A549 (cell line): Measurements from ENCODE around the gene FCAMR. TPM values are rescaled to one million over a fixed set of nuclear protein-coding genes. Genes with fewer than 3 reads are reported as not detected.

Experiments used
- ATAC-seq, 2 experiments: fragments of 200-7000 bp in 1 of 2; fragments of >200 bp in 1 of 2; cut with Nextera tagmentation in 1 of 2; cut with Tn5 transposase in 1 of 2; 3 replicates each; pipeline versions ENCODE4 v1.8.0 to v1.9.1; 2018 to 2020; ENCODE audit warnings: mild to moderate bottlenecking in 1 of 2, moderate library complexity in 1 of 2
- CTCF ChIA-PET: fragments of 300-600 bp; sonication (Branson Sonifier 250); formaldehyde crosslinking; extraction: SDS; loops from one replicate; lab custom pipeline; 2021; ENCODE audit warnings: antibody characterized with exemption, inconsistent platforms; lab: Yijun Ruan, JAX
- POLR2A ChIA-PET: fragments of 350-600 bp; formaldehyde crosslinking; extraction: SDS; loops from one replicate; lab custom pipeline; 2021; ENCODE audit warnings: antibody characterized with exemption, inconsistent platforms; lab: Yijun Ruan, JAX
- DNase-seq, 2 experiments: peaks; one replicate each; pipeline versions ENCODE4 v3.0.0 to v3.0.0-alpha.2; 2011 to 2016; ENCODE audit warnings: low read depth in 1 of 2, low spot score in 1 of 2
- FAIRE-seq: peaks from 2 replicates; lab custom pipeline; 2011; peaks lifted over from hg19 to GRCh38; lab: Jason Lieb, UNC
- H3K27ac ChIP-seq, 2 experiments: fragments of >200 bp; sonication (Bioruptor Twin); formaldehyde crosslinking; 3 replicates each; pipeline ENCODE4 v1.5.1; 2016 to 2017
- H3K4me1 ChIP-seq: fragments of >200 bp; sonication (Bioruptor Twin); formaldehyde crosslinking; 3 replicates; pipeline ENCODE4 v1.6.1; 2016
- H3K4me2 ChIP-seq: fragments of >200 bp; sonication (Bioruptor Twin); formaldehyde crosslinking; 3 replicates; pipeline ENCODE4 v1.6.1; 2016
- H3K4me3 ChIP-seq: fragments of >200 bp; sonication (Bioruptor Twin); formaldehyde crosslinking; 3 replicates; pipeline ENCODE4 v1.5.1; 2016
- H3K9me3 ChIP-seq: fragments of >200 bp; sonication (Bioruptor Twin); formaldehyde crosslinking; 3 replicates; pipeline ENCODE4 v1.6.1; 2016
- CBX2 ChIP-seq: fragments of 200-600 bp; sonication (generic); IDR thresholded peaks from 2 replicates; pipeline ENCODE4 v1.6.1; 2016; ENCODE audit warnings: low read depth, mild to moderate bottlenecking, borderline replicate concordance
- CHD4 ChIP-seq: fragments of 200-600 bp; sonication (generic); IDR thresholded peaks from 2 replicates; pipeline ENCODE4 v1.6.1; 2016; ENCODE audit warnings: antibody characterized with exemption, mild to moderate bottlenecking, borderline replicate concordance
- CTCF ChIP-seq: fragments of >200 bp; sonication (Bioruptor Twin); formaldehyde crosslinking; IDR thresholded peaks from 3 replicates; pipeline ENCODE4 v1.5.1; 2016
- FOSB ChIP-seq: fragments of 250-450 bp; sonication (Bioruptor Pico); IDR thresholded peaks from 2 replicates; pipeline ENCODE4 v1.5.0; 2020; ENCODE audit warnings: mild to moderate bottlenecking, moderate library complexity
- HOXB13 ChIP-seq: fragments of 250-450 bp; sonication (Bioruptor Pico); IDR thresholded peaks from 2 replicates; pipeline ENCODE4 v1.5.0; 2020; ENCODE audit warnings: low read depth, mild to moderate bottlenecking, moderate library complexity
- MAFK ChIP-seq: fragments of 450-650 bp; IDR thresholded peaks from 2 replicates; pipeline ENCODE4 v1.6.1; 2014; ENCODE audit not compliant: partially characterized antibody
- MAZ ChIP-seq: fragments of 150-350 bp; IDR thresholded peaks from 2 replicates; pipeline ENCODE4 v1.6.1; 2014; ENCODE audit warnings: antibody characterized with exemption, low read depth, low read length, borderline replicate concordance
- NPAS2 ChIP-seq: fragments of 250-450 bp; sonication (Bioruptor Pico); IDR thresholded peaks from 2 replicates; pipeline ENCODE4 v1.8.0; 2022; ENCODE audit warnings: mild to moderate bottlenecking, moderate library complexity, borderline replicate concordance
- NR3C1 ChIP-seq: fragments of >200 bp; sonication (Bioruptor Twin); formaldehyde crosslinking; IDR thresholded peaks from 3 replicates; pipeline ENCODE4 v1.6.1; 2017
- POLR2A ChIP-seq: IDR thresholded peaks from 2 replicates; pipeline ENCODE4 v1.6.1; 2012; ENCODE audit warnings: mild to moderate bottlenecking, low read length
- POLR2AphosphoS2 ChIP-seq: conservative IDR thresholded peaks from 2 replicates; pipeline ENCODE4 v1.6.1; 2012; ENCODE audit warnings: low read length, improper control_type of control experiment, inconsistent platforms
- RCOR1 ChIP-seq: fragments of 150-350 bp; IDR thresholded peaks from 2 replicates; pipeline ENCODE4 v1.6.1; 2014; ENCODE audit warnings: antibody characterized with exemption, low read length, low read depth
- RNF2 ChIP-seq: fragments of 200-600 bp; sonication (generic); IDR thresholded peaks from 2 replicates; pipeline ENCODE4 v1.6.1; 2016; ENCODE audit warnings: low read depth, mild to moderate bottlenecking, antibody characterized with exemption, moderate library complexity, borderline replicate concordance
- ZC3H11A ChIP-seq: fragments of 450-650 bp; IDR thresholded peaks from 2 replicates; pipeline ENCODE4 v1.6.1; 2014; ENCODE audit warnings: antibody characterized with exemption, mild to moderate bottlenecking
- WGBS: methylation state at CpG from one replicate; pipeline ENCODE4 v1.1.6; 2017; ENCODE audit errors: missing lambda C conversion rate; 5-methylcytosine and 5-hydroxymethylcytosine counted together
- polyA plus RNA-seq, 4 experiments: library from polyadenylated mRNA; depleted of rRNA in 3 of 4; stranded (reverse); fragments of >200 nt; fragmentation: RNase III in 1 of 4; extraction: RNeasy Plus Mini Kit Qiagen cat#74134 plus additional on column Dnase treatment in 1 of 4; gene quantifications; 2 replicates in 3 of 4; 3 replicates in 1 of 4; pipeline ENCODE4 v1.2.3, GENCODE V29; 2011 to 2017
- TF ChIP-seq, protein P1 (sequence below): fragments of 250-450 bp; sonication (Bioruptor Pico); IDR thresholded peaks from 2 replicates; pipeline ENCODE4 v1.5.0; 2021; ENCODE audit warnings: mild to moderate bottlenecking, moderate library complexity, borderline replicate concordance

FCAMR gene
- polyA plus RNA-seq, 2 of the 4 experiments (the other 2 are of a cell fraction), result not detected

DNA sequence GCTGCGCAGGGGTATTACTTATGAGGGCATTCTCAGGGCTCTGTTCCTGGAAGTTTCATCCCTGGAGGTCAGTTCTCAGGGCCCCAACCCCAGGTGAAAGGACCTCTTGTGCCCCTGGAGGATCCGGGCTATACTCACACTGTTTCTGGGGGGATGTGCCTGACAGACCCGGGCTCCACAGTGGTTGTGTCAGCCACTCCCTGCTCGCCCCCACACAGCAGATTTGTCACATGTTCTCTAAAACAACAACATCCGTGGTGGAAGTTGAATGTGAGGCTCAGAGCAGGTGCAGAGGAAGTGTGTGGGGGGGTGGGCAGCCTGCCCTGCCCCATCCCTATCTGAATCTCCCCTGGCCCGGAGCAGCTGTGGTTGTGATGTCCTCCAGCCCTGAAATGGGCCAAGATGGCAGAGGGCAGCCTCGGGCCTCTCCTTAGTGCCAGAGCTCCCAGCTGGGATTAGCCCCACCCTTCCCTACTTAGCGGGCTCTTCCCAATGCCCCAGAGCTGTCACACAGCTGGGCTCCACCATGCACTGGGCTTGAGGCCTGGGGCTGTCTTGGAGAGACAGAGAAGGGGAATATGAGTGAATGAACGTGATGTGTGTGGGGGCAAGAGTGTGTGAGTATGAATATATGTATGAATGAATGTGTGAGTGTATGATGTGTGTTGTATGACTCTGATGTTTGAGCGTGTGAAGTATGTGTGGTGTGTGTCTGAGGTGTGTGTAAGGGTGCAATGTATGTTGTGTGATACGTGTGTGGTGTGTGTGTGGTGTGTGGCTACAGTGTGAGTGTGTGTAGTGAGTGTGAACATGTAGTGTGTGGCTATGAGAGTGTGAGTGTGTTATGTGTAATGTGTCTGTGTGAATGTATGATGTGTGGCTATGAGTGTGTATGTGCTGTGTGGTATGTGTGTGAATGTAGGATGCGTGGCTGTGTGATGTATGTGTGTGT, 47.0 kb downstream of the FCAMR start:
- no peak for ATAC-seq
- H3K4me2 ChIP-seq, result no peak overlapping the region
- CTCF ChIA-PET, result interaction anchor here (1.4 to 3.0 kb wide), 2 partner anchors 11 to 23 kb away, joined by 3 to 27 read pairs; no protein-coding TSS in a partner anchor
- no peak overlapping the region for H3K27ac ChIP-seq
- no peak for FAIRE-seq
- TF ChIP-seq CTCF, result no peak
- no peak for TF ChIP-seq ZC3H11A
- TF ChIP-seq, protein P1, sequence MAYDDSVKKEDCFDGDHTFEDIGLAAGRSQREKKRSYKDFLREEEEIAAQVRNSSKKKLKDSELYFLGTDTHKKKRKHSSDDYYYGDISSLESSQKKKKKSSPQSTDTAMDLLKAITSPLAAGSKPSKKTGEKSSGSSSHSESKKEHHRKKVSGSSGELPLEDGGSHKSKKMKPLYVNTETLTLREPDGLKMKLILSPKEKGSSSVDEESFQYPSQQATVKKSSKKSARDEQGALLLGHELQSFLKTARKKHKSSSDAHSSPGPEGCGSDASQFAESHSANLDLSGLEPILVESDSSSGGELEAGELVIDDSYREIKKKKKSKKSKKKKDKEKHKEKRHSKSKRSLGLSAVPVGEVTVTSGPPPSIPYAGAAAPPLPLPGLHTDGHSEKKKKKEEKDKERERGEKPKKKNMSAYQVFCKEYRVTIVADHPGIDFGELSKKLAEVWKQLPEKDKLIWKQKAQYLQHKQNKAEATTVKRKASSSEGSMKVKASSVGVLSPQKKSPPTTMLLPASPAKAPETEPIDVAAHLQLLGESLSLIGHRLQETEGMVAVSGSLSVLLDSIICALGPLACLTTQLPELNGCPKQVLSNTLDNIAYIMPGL, result no peak
- TF ChIP-seq CHD4, result no peak
- TF ChIP-seq RCOR1, result no peak
- no peak for TF ChIP-seq CBX2
- no peak for TF ChIP-seq HOXB13
- TF ChIP-seq MAZ, result no peak
- TF ChIP-seq RNF2, result no peak
- no peak for TF ChIP-seq POLR2A
- TF ChIP-seq POLR2AphosphoS2, result no peak
- H3K4me1 ChIP-seq, result peaks cover 10% of the 10 kb centered on the region
- 78% methylated on average over 12 of the region's 12 CpGs for WGBS
- POLR2A ChIA-PET, result no interaction called here
- H3K9me3 ChIP-seq, result no peaks in the 10 kb centered on the region
- DNase-seq, result no peak
- H3K4me3 ChIP-seq, result no peak overlapping the region

GRCh38 chr1:206922524-206922923, 47.7 kb downstream of the FCAMR start:
- H3K27ac ChIP-seq, result no peak overlapping the region
- WGBS, result 17% methylated on average over 1 of the region's 1 CpG
- H3K4me3 ChIP-seq, result no peak overlapping the region
- FAIRE-seq (no peak), ATAC-seq (no peak), DNase-seq (no peak)
- H3K4me1 ChIP-seq, result peaks cover 9% of the 10 kb centered on the region
- no peaks in the 10 kb centered on the region for H3K9me3 ChIP-seq
- TF ChIP-seq MAFK (no peak), FOSB (CRISPR knock-in tag) (no peak), NR3C1 (no peak), NPAS2 (CRISPR knock-in tag) (no peak), CTCF (no peak)
- ChIA-PET POLR2A (no interaction called here), CTCF (interaction anchor here (0.6 to 3.0 kb wide), 6 partner anchors 10 to 89 kb away, joined by 3 to 27 read pairs (median 3); no protein-coding TSS in a partner anchor)
- no peak overlapping the region for H3K4me2 ChIP-seq
